Activated CD4-positive, alpha-beta T cell treated with anti-CD3 and anti-CD28 coated beads, Interleukin-2, amount 50 U/mL, for 4 hours (primary cell): ENCODE measurements around the gene C4orf50.

Experiments used
- DNase-seq, 2 experiments: peaks; one replicate each; pipeline ENCODE4 v3.0.0-alpha.2; 2020

Gene C4orf50

DNA sequence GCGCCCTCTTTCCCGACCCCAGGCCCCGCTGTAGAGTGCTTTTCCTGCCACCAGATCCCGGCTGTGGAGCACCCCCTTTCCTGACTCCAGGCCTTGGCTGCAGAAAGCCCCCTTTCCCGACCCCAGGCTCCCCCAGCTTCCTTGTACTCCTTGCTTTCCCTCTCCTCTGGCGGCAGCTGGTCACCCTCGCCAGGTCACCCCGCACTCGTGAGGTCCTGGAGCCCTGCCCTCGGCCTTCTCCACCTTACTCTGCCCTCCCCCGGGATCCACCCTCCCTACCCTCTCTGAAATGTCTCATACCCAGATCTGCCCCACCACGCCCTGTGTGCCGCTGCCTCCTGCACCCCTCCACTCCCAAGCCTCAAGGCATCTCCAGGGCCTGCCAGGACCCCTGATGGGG lies 25.0 kb upstream of the C4orf50 start:
- no peak for DNase-seq

DNA sequence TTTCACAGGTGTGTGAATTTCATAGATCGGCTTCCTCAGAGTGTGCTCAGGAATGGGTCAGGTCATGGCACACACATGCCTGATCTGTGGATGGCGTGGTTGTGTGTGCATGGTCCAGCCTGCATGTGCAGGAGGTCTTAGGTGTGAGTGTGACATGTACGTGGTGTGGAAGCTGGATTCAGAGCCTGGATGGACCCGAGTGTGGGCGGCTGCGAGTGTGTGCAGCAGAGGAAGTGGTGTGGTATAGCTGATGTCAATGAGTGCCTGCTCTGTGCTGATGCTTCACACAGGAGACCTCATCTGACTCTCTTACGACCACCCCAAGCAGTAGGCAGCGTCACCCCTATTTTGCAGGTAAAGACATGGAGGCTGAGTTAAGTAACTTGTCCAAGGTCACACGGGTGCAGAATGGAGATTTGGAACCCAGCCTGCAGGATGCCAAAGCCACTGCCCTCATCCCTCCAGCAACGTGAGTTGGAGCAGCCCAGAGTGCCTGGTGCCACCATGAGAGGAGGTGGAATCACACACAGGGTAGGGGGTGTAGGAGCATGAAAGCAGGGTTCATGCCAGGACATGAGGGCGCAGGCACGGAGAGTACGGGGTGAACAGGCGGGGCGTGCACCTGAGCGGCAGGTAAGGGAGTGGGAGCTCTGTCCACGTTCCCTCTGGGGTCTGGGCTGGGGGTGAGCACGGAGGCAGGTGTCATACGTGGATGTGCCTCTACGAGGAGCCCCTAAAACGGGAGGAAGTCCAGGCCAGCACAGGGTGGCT lies 24.2 kb upstream of the C4orf50 start:
- no peak for DNase-seq

DNA sequence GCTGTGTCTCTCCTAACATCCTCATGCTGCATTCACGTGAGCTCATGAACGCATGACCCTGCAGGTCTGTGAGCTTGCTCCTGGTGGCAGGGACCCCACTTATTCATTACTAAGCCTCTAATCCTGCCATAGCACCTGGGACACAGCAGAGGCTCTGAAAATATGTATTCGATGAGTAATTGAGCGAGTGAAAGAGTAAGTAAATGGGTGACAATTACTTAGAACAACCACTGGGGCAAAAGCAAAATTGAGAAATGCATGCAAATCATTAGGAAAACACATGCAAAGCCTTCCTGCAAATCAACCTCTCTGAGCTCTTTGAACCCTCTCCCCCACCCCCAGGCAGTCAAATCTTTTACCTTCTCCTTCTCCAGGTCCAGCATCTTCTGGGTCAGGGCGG lies 23.6 kb upstream of the C4orf50 start:
- no peak for DNase-seq

DNA sequence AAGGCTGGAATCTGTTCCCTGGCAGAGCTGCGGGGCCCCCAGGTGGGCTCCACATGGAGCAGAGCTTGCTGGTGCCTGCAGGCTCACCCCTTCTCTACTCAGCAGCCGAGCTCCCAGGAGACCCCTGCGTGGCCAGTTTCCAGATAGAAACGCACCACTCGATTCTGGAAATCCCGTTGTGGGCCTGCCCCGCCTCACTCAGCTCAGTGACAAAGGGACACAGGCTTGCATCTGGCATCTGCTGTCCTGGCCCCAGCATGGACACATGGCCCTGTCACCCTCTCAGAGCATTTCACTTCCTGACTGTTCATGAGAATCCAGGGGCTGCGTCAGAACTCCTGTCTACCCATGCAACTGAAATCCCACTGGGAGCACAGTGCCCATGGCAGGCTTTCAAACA lies 20.5 kb upstream of the C4orf50 start:
- no peak for DNase-seq

DNA sequence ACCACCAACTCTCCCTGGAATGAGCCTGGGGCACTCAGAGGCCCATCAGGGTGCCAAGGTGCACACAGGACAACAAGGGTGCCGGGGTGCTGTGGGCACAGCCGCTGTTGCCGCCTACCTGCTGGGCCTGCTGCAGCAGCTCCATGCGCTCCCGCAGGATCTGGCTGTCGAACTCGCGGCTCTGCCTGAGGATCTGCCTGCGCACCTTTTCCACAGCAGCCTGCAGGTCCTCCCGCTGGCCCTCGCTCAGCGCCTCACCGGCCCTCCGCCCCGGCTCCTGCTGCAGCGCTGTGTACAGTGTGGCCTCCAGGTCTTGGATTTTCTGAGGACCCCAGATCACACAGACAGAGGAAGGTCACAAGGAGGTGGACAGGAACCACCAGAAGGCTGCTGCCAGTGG lies 17.6 kb upstream of the C4orf50 start:
- DNase-seq = no peak

DNA sequence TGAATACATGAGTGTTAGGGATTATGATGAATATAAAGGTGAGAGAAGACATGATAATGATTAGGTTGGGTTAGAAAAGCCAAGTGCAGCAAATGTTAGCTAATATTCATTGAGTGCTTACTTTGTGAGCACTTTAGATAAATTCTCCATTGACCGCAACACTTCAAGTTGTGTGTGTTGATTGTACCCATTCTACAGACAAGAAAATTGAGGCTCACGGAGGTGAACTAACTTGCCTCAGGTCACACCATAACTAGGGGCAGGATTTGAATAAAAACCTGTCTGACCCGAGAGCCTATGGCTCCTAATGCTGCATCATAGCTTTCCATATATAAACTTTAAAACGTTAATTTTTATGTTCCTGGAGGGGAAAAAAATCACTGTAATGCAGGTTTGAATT lies 15.2 kb upstream of the C4orf50 start:
- DNase-seq = no peak

DNA sequence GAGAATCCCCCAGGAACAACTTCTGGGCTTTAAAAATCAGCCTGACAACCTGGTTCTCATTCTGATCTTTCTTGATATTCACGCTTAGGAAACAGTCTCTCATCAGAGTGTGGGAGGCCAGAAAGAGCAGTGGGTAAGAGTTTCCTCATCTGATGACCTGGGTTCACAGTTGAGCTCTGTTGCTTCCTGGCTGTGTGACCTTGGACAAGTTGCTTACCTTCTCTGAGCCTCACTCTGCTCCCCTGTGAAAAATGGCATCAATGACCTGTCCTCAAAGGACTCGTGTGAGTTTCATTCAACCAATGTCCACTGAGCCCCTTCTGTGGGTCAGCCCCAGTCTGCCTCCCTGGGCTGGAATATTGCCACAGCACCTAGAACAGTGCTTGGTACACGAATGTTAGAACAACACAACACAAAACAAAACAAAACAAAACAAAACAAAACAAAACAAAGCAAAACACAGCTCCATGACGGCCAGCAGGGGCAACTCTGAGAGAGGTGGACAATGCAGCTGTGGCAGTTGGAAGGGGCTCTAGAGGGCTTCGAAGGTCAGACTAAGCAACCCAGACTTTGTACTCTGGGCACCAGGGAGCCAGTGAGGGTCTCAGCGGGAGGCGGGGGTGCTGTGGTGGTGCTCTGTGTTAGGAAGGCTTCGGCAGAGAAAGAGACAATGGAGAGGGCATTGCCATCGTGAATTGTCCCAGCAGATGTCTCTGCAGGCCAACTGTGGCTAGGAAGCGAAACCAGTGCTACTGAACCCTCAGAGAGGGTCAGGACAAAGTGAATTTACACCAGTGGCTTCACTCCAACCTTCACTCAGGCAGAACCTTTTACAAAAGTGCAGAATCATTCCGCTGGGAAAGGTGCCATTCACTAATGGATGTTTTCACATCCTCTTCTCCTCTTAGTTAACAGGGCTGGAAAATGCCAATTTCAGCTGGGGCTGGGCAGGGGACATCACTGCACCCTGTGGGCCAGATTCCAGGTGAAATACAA lies 14.3 kb upstream of the C4orf50 start:
- no peak for DNase-seq

DNA sequence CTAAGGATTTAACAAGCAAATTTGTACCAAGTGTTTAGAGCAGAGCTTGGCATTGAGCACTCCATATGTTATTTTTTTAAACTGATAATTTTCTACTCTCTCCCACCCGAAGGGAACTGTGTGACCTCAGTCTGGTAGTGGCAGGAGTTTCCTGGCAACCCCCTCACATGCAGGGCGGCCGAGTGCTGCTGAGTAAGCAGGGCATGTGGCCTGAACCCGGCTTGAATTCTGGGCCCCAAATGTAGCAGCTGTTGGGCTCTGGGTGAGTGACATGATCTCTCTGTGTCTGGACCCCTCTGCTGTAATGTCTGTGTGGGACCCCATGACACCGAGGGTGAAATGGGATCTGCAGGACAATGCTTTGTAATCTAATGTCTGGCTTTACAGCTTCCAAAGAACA lies 13.6 kb upstream of the C4orf50 start:
- DNase-seq = no peak

DNA sequence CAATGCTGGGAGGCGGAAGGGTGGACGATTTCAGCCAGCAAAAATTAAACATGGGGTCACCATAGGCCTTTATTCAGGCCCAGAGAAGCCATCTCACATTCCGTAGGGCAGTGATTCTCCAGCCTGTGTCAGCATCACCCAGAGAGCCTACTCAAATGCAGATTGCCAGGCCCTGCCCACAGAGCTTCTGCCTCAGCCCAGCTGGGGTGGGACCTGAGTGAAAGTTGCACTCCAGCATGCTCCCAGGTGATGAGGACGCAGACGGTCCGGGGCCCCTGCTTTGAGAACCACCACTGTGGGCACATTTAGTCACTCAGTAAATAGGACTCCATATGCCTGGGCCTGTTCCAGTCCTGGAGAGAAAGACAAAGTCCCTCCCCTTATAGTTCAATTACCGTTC lies 12.4 kb upstream of the C4orf50 start:
- no peak for DNase-seq

DNA sequence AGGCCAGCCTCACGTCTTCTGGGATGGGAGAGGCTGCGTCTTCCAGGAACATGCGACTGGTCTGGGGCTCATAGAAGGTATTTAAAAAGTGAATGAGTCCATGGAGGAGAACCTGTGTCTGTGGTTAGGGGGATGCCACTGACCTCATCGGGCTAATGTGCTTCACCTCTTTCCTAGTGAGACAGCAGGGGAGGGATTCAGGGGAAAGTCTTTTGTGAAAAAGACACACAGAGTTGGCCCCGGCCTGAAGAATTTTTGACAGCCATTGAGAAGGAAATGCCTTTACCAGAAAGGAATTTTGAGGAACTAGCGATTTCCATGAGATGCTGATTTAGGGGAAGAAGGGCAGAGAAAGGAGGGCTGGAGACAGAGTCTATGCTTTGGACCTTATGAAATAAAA lies 11.0 kb upstream of the C4orf50 start:
- no peak for DNase-seq

DNA sequence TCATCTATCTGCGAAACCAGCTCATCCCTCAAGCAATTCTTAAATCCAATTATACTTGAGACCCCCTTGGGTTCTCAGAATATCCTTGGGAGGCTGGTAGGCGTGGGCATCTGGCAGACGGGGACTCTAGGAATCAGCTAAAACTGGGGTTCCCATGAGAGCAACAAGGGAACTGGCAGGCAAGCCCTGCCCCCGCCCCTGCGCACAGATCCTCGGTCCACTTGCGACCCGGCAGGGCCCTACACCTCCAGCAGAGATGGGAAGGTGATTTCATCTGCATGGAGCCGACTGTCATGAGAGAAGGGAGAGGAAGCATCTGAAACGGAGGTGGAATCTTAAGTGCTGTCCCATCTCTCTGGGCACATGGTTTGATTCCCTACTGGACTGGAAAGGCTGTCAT lies 9.9 kb upstream of the C4orf50 start:
- DNase-seq = no peak

DNA sequence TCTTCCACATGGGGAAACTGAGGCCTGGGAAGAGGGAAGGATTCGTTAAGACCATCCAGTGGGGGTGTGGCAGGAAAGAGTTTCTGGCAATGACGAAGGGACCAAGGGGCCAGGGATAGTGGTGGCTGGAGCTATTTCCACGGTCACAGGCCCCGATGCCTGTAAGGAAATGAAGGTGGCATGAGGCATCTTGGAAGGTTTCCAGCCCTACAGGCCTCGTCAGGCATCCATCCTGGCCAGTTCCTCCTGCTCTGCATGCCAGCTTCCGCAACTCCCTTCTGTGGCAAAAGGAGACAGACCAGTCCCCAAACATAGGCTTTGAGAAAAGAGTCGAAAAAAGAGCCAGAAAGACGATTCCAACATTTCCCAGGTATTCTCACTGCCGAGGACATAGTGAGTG lies 9.2 kb upstream of the C4orf50 start:
- DNase-seq = no peak

DNA sequence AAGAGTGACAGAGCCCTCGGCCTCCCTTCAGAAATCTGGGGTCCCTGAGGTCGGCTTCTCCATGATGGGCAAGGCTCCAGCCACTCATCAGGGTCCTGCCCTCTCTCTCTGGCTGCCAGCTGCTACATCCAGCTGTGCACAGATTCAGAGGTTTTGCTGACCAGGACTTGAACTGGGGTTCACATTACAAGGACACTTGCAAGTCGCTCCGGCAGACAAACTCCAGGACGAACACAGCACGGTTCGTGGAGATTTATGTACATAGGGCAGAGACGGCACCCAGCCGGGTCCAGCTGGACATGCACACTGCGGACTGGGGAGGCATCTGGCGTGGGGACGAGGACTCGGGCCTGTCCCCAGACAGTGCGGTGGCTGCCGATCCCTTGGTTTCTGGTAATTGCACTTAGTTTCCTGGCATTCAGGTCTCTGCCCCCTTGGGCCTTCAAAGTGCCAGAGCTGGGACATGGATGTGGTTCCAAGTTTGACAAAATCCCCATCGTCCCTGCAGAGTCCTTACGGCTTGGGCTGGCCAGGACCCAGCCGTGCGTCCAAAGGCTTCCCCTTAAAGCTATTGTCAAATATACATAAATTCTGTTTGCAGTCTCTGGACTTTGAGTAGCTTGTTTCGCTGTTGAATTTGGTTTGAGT lies 6.2 kb upstream of the C4orf50 start:
- no peak for DNase-seq

DNA sequence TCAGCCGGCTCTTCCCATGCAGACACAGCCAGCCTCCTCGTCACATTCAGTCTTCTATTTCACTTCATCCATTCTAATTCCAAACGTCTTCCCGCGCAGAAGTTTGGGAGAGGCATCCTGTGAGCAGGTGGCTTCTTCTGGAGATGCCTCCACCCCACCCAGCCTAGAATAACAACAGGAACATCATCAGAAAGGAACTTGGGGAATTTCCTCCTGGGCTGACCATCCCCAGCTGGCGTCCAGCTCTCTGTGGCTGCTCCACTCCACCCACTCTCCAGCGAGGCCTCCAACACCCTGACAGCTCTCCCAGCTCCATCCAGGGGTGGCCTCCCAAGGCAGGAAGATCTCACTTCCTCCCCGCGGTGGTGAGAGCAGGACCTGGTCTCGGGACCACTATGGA lies 5.5 kb upstream of the C4orf50 start:
- DNase-seq = no peak

DNA sequence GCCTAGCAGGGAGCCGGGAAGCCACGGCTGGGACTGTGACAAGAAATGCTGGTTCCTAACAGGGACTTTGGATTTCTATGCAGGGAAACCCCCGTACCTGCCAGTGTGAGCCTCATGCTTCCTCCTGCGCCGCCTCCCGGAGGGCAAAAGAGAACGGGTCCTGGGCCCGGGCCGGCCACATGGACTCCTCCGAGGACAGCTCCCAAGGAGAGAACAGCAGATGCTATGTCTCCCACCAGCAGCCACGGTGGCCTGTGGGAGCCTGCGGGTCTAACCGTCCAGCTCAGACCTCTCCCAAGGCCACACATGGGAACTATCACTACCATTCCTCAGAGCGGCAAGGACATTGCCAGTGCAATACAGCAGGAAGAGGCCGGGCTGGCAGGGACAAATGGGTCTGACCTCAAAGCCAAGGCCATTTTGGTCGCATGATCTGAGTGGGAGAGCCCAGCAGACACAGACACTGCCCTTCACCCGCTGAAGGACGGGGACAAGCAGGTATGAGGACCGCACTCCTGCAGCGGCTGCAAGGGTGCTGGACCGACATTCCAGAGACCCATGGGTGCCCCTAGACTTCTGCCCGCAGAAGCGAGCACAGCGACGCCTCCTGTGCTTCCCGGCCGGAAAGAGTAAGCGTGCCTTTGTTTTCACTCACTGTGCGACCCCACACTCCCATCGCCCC lies 4.5 kb upstream of the C4orf50 start:
- DNase-seq = no peak

DNA sequence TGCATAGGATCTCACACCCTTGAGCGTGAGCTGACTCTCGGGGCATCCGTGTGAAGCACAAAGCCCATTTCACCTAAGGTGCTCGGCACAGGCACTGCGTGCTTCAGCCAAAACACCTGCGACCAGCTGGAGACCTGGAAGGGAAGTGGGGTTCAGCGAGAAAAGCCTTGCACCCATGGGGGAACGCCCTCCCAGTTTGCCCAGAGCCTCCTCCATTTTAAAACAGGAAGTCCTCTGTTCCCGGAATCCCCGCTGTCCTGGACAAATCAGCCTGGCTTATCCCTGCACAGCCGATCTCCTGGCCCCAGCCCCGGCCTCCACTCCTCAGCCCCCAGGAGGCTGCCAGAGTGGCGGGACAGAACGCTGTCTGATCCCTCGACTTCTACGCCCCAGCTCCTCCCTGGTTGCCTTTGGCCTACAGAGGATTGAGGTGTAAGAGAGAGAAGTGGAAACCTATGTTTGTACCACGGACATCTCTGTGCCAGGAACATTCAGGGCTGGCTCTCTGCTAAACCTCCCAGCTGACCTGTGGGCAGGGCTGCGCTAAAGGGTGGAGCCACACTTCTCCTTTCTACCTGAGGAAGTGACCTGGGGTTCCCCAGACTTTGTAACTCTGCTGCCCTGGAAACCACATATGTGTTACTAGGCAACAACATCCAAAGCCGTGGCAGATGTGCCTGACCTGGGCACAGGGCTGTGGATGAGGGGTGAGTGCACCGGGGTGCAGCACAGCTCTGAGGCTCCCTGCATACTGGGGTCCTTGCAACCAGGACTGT lies 3.8 kb upstream of the C4orf50 start:
- no peak for DNase-seq

DNA sequence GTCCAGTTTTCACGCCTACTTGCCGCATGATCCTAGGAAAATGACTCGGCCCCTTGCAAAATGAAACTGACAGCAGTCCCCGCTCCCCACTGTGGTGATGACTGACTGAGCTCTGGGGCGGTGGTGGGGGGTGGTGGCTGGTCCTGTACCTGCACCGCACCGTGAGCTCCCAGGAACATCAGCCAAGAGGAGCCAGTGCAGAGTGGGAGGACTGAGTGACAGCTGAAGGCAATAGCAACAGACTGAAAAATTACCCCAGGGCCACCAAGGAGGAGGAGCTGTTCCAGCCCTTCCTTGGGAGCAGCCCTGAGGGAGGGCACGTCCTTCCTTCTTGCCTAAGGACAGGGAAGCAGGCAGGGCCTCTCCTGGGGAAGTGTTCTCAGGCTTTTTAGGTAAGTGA lies 2.4 kb upstream of the C4orf50 start:
- DNase-seq = no peak

DNA sequence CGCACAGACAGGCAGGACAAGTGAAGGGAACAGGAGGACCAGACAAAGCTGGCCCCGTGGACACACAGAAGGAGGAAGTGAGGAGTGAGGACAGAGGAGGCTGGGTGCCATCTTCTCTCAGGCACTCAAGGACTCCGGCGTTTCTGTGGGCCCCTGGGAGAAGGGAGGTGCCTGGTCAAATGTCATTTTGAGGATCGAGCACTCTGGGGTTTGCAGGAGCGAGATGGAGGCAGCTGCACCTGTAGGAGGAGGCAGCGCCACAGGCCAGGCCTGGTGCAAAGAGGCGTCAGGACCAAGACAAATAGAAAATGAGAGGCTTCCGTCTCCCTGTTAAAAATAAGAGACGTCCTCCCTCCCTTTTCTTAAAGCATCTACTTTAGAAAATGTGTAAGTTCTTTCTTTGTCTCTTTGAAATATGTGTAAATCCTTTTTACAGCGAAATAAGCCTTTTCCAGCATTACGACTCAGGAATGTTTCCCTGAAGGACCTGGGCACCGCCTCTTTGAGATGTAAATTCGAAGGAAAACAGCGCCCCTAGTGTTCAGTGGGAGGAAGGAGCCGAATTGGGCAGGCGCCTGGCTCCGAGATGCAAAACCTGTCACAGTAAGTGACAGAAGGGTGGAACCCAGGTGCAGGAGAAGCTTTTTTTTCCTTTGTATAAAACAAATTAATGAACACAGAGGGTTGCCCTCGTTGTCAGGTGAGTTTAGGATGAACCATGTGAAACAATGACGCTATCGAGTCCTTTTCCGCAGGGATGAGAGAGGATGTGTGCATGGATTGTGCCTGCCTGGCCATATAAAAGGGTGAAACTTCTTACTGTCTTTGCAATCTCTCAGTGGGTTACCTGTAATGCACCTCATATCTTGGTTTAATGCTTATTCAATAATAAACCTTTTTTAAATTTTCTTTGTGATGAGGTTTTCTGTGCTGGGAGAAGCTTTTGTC lies 1.4 kb upstream of the C4orf50 start:
- DNase-seq = no peak

DNA sequence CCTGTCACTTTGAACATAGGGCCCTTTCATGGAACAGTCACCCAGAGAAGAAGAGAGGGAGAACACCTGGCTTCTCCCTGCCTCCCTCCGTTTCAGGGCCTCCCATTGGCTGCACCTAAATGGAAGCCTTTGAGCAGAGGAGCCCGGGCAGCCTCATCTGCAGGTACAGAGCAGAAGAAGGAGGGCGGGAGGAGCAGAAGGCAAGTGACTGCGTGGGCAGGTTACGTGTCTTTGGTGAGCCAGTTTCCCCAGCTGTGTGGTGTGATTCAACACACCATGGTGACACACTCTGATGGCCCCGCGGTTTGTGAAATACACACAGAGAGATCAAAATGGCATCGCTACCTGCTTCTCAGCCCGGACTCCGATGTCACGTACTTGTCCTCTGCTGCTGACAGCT lies 431 bp downstream of the C4orf50 start:
- no peak for DNase-seq

DNA sequence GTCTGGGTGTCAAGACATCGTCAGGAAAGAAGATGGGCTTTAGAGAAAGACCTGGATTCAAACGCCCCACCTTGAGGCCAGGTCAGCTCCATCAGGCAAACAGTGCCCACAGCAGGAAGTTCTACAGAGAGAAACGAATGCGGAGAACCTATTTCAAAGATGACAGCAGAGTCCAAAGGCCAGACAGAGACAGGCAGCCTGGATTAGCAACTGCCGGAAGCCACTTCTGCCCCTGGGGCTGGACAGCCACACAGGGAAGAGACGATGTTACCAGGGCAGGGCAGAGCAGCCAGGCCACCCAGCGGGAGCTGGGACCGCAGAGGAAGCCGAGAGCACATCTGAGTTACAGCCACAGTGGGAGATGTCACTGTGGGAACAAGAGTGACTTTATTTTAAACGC lies 1.2 kb downstream of the C4orf50 start:
- no peak for DNase-seq

DNA sequence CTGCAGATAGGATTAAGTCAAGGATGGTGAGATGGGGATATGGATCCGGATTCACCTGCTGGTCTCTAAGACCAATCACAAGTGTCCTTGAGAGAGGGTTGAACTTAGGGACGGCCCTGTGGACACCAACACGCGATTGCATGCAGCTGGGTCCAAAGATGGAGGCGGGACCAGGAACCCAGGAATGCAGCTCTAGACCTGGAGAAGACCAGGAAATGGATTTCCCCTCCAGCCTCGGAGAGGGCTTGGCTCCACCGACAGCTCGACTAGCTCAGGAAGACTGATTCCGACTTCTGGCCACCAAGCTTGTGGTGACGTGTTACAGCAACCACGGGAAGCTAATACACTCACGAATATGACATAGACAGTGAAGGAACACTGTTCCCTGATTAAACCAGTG lies 4.7 kb downstream of the C4orf50 start:
- DNase-seq = no peak
